DLD1 (cell line): ENCODE results near the gene BTNL8.

Source experiments
- in situ Hi-C: cut with HindIII; loops from 2 replicates; pipeline ENCODE4 v1.10.0; 2017; ENCODE audit warnings: low sequenced_read_pairs

Gene BTNL8

DNA sequence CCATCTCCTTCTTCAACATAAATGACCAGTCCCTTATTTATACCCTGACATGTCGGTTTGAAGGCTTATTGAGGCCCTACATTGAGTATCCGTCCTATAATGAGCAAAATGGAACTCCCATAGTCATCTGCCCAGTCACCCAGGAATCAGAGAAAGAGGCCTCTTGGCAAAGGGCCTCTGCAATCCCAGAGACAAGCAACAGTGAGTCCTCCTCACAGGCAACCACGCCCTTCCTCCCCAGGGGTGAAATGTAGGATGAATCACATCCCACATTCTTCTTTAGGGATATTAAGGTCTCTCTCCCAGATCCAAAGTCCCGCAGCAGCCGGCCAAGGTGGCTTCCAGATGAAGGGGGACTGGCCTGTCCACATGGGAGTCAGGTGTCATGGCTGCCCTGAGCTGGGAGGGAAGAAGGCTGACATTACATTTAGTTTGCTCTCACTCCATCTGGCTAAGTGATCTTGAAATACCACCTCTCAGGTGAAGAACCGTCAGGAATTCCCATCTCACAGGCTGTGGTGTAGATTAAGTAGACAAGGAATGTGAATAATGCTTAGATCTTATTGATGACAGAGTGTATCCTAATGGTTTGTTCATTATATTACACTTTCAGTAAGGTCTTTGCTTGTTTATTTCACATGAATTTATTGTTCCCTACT, 51.5 kb downstream of the BTNL8 start:
- in situ Hi-C loops = no loop called here

GRCh38 chr5:180959661-180960060, 60.7 kb downstream of the BTNL8 start:
- in situ Hi-C loops = no loop called here

DNA sequence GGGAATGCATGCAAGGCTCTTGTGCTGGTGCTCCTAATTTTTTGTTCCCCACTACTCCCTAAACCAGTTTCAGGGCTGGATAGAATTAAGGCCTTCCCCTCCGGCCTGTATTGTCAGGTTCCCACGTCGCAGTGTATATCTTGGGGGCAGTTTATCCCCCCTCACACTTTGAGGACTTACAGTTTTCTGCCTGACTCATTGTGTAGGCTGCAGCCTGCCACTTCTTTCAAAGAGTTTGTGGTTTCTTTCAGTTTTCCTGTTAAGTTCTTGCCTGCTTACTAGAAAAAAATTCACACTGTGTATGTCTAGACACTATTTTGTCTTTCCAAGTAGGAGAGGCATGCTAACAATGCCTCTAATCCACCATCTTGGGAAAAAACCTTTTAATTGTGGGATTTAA, 61.2 kb downstream of the BTNL8 start:
- in situ Hi-C loops = no loop called here

- in situ Hi-C loops = no loop called here
Observed at GRCh38 chr5:180969406-180969805, 70.4 kb downstream of the BTNL8 start.

GRCh38 chr5:180970336-180970735, 71.4 kb downstream of the BTNL8 start:
- in situ Hi-C loops = no loop called here

GRCh38 chr5:180970875-180971274, 71.9 kb downstream of the BTNL8 start:
- in situ Hi-C loops = no loop called here

DNA sequence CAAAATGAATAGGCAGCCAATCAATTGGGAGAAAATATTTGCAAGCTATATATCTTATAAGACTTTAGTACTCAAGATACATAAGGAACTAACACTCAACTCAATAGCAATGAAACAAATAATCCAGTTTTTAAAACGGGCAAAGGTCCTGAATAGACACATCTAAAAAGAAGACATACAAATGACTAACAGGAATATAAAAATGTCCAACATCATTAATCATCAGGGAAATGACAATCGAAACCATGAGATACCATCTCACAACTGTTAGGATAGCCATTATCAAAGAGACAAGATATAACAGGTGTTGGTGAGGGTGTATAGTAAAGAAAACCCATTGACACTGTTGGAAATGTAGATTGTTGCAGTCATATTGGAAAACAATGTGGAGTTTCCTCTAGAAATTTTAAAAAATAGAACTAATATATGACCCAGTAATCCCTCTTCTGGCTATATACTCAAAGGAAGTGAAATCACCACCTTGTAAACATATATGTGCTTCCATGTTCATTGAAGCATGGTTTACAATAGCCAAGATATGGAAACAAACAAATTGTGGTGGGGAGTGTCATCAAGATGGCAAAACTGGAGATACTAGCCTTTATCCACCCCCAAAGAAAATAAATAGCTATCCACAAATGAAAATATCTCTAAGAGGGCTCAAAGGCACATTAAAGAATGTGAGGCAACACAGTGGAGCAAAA, 75.8 kb downstream of the BTNL8 start:
- in situ Hi-C loops = no loop called here

- in situ Hi-C loops = no loop called here
Observed at GRCh38 chr5:180975338-180975737, 76.4 kb downstream of the BTNL8 start.

DNA sequence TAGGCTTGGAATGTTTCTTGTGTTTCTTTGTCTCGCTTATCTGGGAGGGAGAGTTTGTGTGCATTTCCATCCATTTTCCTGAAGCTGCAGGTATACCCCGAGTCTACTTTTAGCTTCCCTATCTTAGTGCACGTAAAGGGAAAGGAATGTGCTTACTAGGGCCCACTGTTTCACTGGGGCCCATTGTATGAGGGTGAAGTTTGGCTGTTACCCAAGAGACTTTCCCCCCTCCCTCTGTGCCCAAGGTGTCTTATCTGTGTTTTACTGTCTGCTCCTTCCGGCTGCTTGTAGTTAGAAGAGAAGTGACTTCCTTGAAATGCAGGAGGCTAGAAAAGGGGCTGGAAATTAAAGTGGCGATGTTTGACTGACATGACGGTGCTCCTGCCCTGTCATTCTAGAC, 77.6 kb downstream of the BTNL8 start:
- in situ Hi-C loops = no loop called here

GRCh38 chr5:180977852-180978251, 78.9 kb downstream of the BTNL8 start:
- in situ Hi-C loops = no loop called here

DNA sequence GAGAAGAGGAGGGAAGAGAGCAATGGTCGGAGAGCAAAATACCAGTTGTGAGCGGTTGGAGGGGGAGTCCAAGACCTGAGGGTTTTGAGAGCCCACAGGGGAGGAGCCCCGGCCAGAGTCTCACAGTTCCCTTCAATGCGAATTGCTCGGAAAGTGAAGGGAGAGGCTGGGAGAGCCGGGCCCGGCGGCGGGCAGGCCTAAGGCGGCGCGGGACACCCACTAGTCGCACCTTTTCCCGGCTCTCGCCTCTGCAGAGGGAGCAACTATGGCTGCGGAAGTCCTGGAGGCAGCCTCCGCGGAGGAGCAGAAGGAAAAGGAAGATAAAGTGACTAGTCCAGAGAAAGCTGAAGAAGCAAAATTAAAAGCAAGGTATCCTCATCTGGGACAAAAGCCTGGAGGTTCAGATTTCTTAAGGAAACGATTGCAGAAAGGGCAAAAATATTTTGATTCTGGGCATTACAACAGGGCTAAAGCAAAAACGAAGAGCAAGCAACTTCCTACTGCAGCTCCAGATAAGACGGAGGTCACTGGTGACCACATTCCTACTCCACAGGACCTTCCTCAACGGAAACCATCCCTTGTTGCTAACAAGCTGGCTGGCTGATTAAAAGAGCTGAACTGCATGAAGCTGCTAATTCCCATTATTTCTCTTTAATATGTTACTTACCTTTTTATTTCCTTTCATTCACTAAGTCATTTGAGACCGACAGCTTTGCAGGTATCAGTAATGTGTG, 83.2 kb downstream of the BTNL8 start:
- in situ Hi-C loops = no loop called here

- in situ Hi-C loops = no loop called here
Observed at GRCh38 chr5:180988016-180988415, 89.1 kb downstream of the BTNL8 start.

DNA sequence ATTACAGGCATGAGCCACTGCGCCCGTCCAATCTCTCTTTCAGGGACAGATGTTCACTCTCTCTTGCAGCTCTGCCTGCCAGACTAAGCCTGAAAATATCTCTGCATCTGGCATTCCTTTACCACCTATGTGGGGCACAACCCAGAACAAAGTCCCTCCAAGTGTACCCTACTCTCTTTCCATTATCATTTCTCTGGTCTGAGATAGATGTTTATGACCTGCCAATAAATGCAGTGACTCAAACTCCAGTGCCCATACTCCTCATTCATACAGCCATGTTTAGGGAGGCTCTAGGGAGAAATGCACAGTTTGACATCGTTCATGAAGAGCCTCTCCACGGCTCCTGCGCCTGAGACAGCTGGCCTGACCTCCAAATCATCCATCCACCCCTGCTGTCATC, 89.6 kb downstream of the BTNL8 start, which contains the start of gene BTNL3:
Gene BTNL3, plus strand, starts transcription at position 255 of the 400 bp plus-strand sequence. CDS start 183 bp downstream, outside the sequence.
- in situ Hi-C loops = no loop called here

DNA sequence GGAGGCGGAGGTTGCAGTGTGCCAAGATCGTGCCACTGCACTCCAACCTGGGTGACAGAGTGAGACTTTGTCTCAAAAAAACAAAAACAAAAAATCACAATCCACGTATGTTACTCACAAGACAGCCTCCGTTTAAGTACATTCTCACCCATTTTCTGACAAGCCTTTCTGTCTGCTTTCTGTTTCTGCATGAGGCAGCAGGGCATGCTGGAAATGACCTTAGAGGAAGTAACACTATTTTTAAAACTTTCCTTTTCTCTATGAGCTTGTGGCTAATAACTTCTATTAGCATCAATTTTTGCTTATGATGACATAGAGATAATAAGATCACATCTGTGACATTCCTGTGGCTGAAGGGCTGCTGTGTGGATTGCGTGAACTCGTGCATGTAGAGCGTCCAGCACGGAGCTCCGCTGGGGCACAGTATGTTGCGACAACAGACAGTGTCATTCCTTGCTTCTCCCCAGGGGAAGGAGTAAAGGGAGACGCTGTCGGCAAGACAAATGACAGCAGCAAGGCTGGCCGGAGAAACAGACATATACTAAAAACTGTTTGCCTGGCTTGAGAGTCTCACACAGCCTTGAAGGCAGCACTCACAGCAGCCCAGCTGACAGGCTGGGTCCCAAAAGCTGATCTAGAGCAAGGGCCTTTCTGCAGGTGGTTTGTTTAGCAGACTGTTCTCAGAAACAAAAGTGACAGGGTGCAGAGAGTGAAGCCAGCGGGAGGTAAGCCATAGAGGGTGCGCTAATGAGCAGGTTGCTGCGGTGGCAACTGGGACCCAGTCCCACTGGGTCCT, 91.3 kb downstream of the BTNL8 start:
- in situ Hi-C loops = no loop called here

DNA sequence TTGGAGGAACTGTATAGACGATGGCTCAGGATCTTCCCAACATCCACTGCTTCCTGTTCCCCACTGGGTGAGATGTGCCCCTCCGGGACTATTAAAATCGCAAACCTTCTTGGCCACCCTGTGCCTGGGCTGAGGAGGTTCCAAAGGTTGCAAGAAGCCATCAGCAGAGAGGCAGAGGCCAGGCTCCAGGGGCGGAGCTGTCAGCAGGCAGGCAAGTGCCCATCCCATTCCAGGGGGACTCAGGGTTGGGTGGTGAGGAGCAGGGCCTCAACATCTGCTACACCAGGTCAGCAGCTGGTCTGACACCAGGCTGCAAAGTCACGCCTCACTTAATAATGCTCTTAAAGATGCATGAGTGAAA, 91.9 kb downstream of the BTNL8 start:
- in situ Hi-C loops = no loop called here
